Measurements from ENCODE around the gene SLC25A11.
A peak's percentile ranks its signal among the peaks of the same experiment; 100 is the strongest.

SLC25A11 gene

GRCh38 chr17:4980644-4981216 is 40.9 kb upstream of the SLC25A11 start:
- peak; percentile 63 for TF ChIP-seq CTCF (IDR thresholded peaks at IDR 0.05; ENCODE audit: insufficient read depth, low read length, poor library complexity, severe bottlenecking)
- peaks cover 36% of the 10 kb centered on the region for H3K36me3 ChIP-seq (ENCODE audit: control insufficient read depth, insufficient read depth, low read length)
- H3K27me3 ChIP-seq (replicated peaks; ENCODE audit: control insufficient read depth, insufficient read depth, low read length) = no peaks in the 10 kb centered on the region
- no peak for DNase-seq (ENCODE audit: extremely low read depth, insufficient read length)
- no peak overlapping the region for H3K4me3 ChIP-seq (replicated peaks; ENCODE audit: low read depth, low read length)

- H3K4me3 ChIP-seq (replicated peaks; ENCODE audit: low read depth, low read length) = no peak overlapping the region
- H3K36me3 ChIP-seq (ENCODE audit: control insufficient read depth, insufficient read depth, low read length) = peaks cover 42% of the 10 kb centered on the region
- TF ChIP-seq CTCF (IDR thresholded peaks at IDR 0.05; ENCODE audit: insufficient read depth, low read length, poor library complexity, severe bottlenecking) = no peak
- DNase-seq (ENCODE audit: extremely low read depth, insufficient read length) = no peak
- H3K27me3 ChIP-seq (replicated peaks; ENCODE audit: control insufficient read depth, insufficient read depth, low read length) = no peaks in the 10 kb centered on the region
Observed at GRCh38 chr17:4978726-4979125, 38.9 kb upstream of the SLC25A11 start.

- Histone ChIP-seq H3K36me3 (ENCODE audit: control insufficient read depth, insufficient read depth, low read length) (peaks cover 51% of the 10 kb centered on the region), H3K27me3 (replicated peaks; ENCODE audit: control insufficient read depth, insufficient read depth, low read length) (no peaks in the 10 kb centered on the region), H3K4me3 (replicated peaks; ENCODE audit: low read depth, low read length) (no peak overlapping the region)
- no peak for DNase-seq (ENCODE audit: extremely low read depth, insufficient read length)
- no peak for TF ChIP-seq CTCF (IDR thresholded peaks at IDR 0.05; ENCODE audit: insufficient read depth, low read length, poor library complexity, severe bottlenecking)
Observed at GRCh38 chr17:4974115-4974670, 34.3 kb upstream of the SLC25A11 start.

- H3K36me3 ChIP-seq (ENCODE audit: control insufficient read depth, insufficient read depth, low read length) = peaks cover 48% of the 10 kb centered on the region
- H3K27me3 ChIP-seq (replicated peaks; ENCODE audit: control insufficient read depth, insufficient read depth, low read length) = no peaks in the 10 kb centered on the region
- no peak for TF ChIP-seq CTCF (IDR thresholded peaks at IDR 0.05; ENCODE audit: insufficient read depth, low read length, poor library complexity, severe bottlenecking)
- no peak for DNase-seq (ENCODE audit: extremely low read depth, insufficient read length)
- H3K4me3 ChIP-seq (replicated peaks; ENCODE audit: low read depth, low read length) = no peak overlapping the region
Observed at GRCh38 chr17:4973256-4974114, 33.6 kb upstream of the SLC25A11 start.

- no peak overlapping the region for H3K4me3 ChIP-seq (replicated peaks; ENCODE audit: low read depth, low read length)
- peaks cover 43% of the 10 kb centered on the region for H3K36me3 ChIP-seq (ENCODE audit: control insufficient read depth, insufficient read depth, low read length)
- no peak for TF ChIP-seq CTCF (IDR thresholded peaks at IDR 0.05; ENCODE audit: insufficient read depth, low read length, poor library complexity, severe bottlenecking)
- DNase-seq (ENCODE audit: extremely low read depth, insufficient read length) = no peak
- no peaks in the 10 kb centered on the region for H3K27me3 ChIP-seq (replicated peaks; ENCODE audit: control insufficient read depth, insufficient read depth, low read length)
Observed at GRCh38 chr17:4972752-4973151, 32.9 kb upstream of the SLC25A11 start.

Data from GM06990 (cell line).